ENCODE measurements around the gene TIMP2. TPM values are rescaled to one million over a fixed set of nuclear protein-coding genes. Genes with fewer than 3 reads are reported as not detected.

Gene TIMP2
- total and polyA plus RNA-seq, 2 of the 4 experiments (the other 2 are of a cell fraction): 43.9 to 416 TPM

- TF ChIP-seq BHLHE40 (IDR thresholded peaks at IDR 0.05; ENCODE audit: low read depth, low read length): no peak
Observed at GRCh38 chr17:78966123-78966813, 41.1 kb upstream of the TIMP2 start (continued).

GRCh38 chr17:78965491-78965924 lies 40.3 kb upstream of the TIMP2 start:
- H4K8ac ChIP-seq (ENCODE audit: low read depth in 2 of 2, low read length in 2 of 2): no peak overlapping the region
- intact Hi-C loops (cut with micrococcal nuclease): no loop called here
- no TSS peak for BruUV-seq (replicated peaks)
- no peak overlapping the region for H2AK9ac ChIP-seq (replicated peaks; ENCODE audit: low read depth, low read length, poor library complexity)
- POLR2A ChIA-PET (ENCODE audit: unreplicated experiment): interaction anchor here (0.5 kb wide), 1 partner anchor 42 kb away, joined by 3 read pairs; no protein-coding TSS in a partner anchor
- H3K79me1 ChIP-seq (ENCODE audit: low read depth in 1 of 2, low read length in 2 of 2): peaks cover 0 to 10% of the 10 kb centered on the region in 2 experiments; a peak in 1 of 4 replicates
- in situ Hi-C loops (cut with MboI; ENCODE audit: low sequenced_read_pairs): loop anchor here (5.0 to 25.0 kb wide), 2 partner anchors 103 to 478 kb away; no protein-coding TSS in a partner anchor
- H3K4ac ChIP-seq (ENCODE audit: low read depth, low read length): no peak overlapping the region
- no peak overlapping the region for H4K5ac ChIP-seq (ENCODE audit: low read depth, low read length)
- H2BK120ac ChIP-seq (ENCODE audit: low read depth, low read length): no peak overlapping the region
- H4K91ac ChIP-seq (ENCODE audit: insufficient read depth, low read depth, low read length): no peak overlapping the region
- H3K27me3 ChIP-seq (ENCODE audit: control insufficient read depth, insufficient read depth, low read length): no peaks in the 10 kb centered on the region
- H3K9ac ChIP-seq (ENCODE audit: low read depth, low read length): no peak overlapping the region
- H3K4me1 ChIP-seq (ENCODE audit: control insufficient read depth, insufficient read depth, low read length): peaks cover 5% of the 10 kb centered on the region
- H3K18ac ChIP-seq (ENCODE audit: low read depth, low read length): no peak overlapping the region
- no peak overlapping the region for H3K23ac ChIP-seq (ENCODE audit: low read depth, low read length)
- H2AFZ ChIP-seq (replicated peaks; ENCODE audit: low read length, poor library complexity): no peak overlapping the region
- H3K4me3 ChIP-seq (ENCODE audit: insufficient read depth, low read depth, low read length): no peak overlapping the region
- no peak overlapping the region for H3K14ac ChIP-seq (replicated peaks; ENCODE audit: low read depth, low read length)
- no peak overlapping the region for H2BK15ac ChIP-seq (ENCODE audit: low read depth, low read length)
- CTCF ChIA-PET: no interaction called here
- no peak overlapping the region for H2AK5ac ChIP-seq (ENCODE audit: low read depth, low read length)
- DNase-seq (no peak), ATAC-seq (ENCODE audit: low read depth) (no peak)
- no peaks in the 10 kb centered on the region for H4K20me1 ChIP-seq (ENCODE audit: insufficient read depth, low read length)
- no peaks in the 10 kb centered on the region for H3K9me1 ChIP-seq (ENCODE audit: insufficient read depth, low read length)
- no peak overlapping the region for H2BK20ac ChIP-seq (ENCODE audit: low read depth, low read length)
- H2BK5ac ChIP-seq (ENCODE audit: low read depth, low read length, poor library complexity, severe bottlenecking): no peak overlapping the region
- no peaks in the 10 kb centered on the region for H3K9me3 ChIP-seq (ENCODE audit: control insufficient read depth, insufficient read depth, low read length)
- TF ChIP-seq, protein P1, sequence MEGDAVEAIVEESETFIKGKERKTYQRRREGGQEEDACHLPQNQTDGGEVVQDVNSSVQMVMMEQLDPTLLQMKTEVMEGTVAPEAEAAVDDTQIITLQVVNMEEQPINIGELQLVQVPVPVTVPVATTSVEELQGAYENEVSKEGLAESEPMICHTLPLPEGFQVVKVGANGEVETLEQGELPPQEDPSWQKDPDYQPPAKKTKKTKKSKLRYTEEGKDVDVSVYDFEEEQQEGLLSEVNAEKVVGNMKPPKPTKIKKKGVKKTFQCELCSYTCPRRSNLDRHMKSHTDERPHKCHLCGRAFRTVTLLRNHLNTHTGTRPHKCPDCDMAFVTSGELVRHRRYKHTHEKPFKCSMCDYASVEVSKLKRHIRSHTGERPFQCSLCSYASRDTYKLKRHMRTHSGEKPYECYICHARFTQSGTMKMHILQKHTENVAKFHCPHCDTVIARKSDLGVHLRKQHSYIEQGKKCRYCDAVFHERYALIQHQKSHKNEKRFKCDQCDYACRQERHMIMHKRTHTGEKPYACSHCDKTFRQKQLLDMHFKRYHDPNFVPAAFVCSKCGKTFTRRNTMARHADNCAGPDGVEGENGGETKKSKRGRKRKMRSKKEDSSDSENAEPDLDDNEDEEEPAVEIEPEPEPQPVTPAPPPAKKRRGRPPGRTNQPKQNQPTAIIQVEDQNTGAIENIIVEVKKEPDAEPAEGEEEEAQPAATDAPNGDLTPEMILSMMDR (conservative IDR thresholded peaks at IDR 0.05; ENCODE audit: low read depth, low read length): no peak
- TF ChIP-seq, protein P2, sequence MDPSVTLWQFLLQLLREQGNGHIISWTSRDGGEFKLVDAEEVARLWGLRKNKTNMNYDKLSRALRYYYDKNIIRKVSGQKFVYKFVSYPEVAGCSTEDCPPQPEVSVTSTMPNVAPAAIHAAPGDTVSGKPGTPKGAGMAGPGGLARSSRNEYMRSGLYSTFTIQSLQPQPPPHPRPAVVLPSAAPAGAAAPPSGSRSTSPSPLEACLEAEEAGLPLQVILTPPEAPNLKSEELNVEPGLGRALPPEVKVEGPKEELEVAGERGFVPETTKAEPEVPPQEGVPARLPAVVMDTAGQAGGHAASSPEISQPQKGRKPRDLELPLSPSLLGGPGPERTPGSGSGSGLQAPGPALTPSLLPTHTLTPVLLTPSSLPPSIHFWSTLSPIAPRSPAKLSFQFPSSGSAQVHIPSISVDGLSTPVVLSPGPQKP (IDR thresholded peaks at IDR 0.05; ENCODE audit: borderline replicate concordance, low read depth, low read length): no peak
- TF ChIP-seq RCOR1 (IDR thresholded peaks at IDR 0.05; ENCODE audit: insufficient replicate concordance, low read length): no peak
- TF ChIP-seq USF2 (IDR thresholded peaks at IDR 0.05; ENCODE audit: low read depth, low read length): no peak
- TF ChIP-seq CEBPB (IDR thresholded peaks at IDR 0.05; ENCODE audit: low read depth, low read length): no peak
- no peak for TF ChIP-seq RAD21 (IDR thresholded peaks at IDR 0.05; ENCODE audit: low read length)
- no peak for TF ChIP-seq POLR2A (IDR thresholded peaks at IDR 0.05; ENCODE audit: low read depth, low read length)
- no peak for TF ChIP-seq SMC3 (IDR thresholded peaks at IDR 0.05; ENCODE audit: low read depth, low read length)
- no peak for TF ChIP-seq MAZ (IDR thresholded peaks at IDR 0.05; ENCODE audit: borderline replicate concordance, low read depth, low read length)
- no peak for TF ChIP-seq CHD1 (IDR thresholded peaks at IDR 0.05; ENCODE audit: low read depth, low read length)
- WGBS, 2 experiments (ENCODE audit: extremely low coverage in 2 of 2, insufficient read length in 1 of 2): 100% methylated on average over 1 of the region's 8 CpGs; no CpG with 5 or more reads in 1 of the 2 experiments
- H3K4me2 ChIP-seq (ENCODE audit: low read depth, low read length): no peak overlapping the region
- H3K27ac ChIP-seq (ENCODE audit: insufficient read depth, low read length): no peak overlapping the region
- no peak overlapping the region for H3K56ac ChIP-seq (ENCODE audit: extremely low read depth, insufficient read depth, low read length)
- H3K36me3 ChIP-seq (ENCODE audit: control insufficient read depth, insufficient read depth, low read length): peaks cover 17% of the 10 kb centered on the region; the same call in 1 of the 2 replicates
- dilution Hi-C loops (cut with HindIII; ENCODE audit: low sequenced_read_pairs, unreplicated experiment): no loop called here
